ENCODE results near the gene GPR132. TPM values are rescaled to one million over a fixed set of nuclear protein-coding genes. Genes with fewer than 3 reads are reported as not detected.

The GPR132 gene
- polyA plus RNA-seq, 2 of the 4 experiments (the other 2 are of a cell fraction), result 0.18 to 0.19 TPM

- TF ChIP-seq HMGXB4 (CRISPR knock-in tag; IDR thresholded peaks at IDR 0.05; ENCODE audit: borderline replicate concordance) (no peak), RFX5 (IDR thresholded peaks at IDR 0.05) (no peak), NR3C1 (IDR thresholded peaks at IDR 0.05) (no peak), EHMT2 (IDR thresholded peaks at IDR 0.05; ENCODE audit: low read depth) (no peak), ZNF302 (CRISPR knock-in tag; IDR thresholded peaks at IDR 0.05) (no peak), REST (IDR thresholded peaks at IDR 0.05) (no peak), CHD4 (IDR thresholded peaks at IDR 0.05; ENCODE audit: borderline replicate concordance) (no peak), RNF2 (IDR thresholded peaks at IDR 0.05; ENCODE audit: borderline replicate concordance, low read depth) (no peak), HEYL (CRISPR knock-in tag; IDR thresholded peaks at IDR 0.05) (no peak), MAZ (IDR thresholded peaks at IDR 0.05; ENCODE audit: borderline replicate concordance, low read depth, low read length) (0 out of 2 replicates have a peak, but pooled peaks have one; percentile 48), TFCP2L1 (CRISPR knock-in tag; IDR thresholded peaks at IDR 0.05) (no peak)
Observed at GRCh38 chr14:105045710-105046326, 19.4 kb downstream of the GPR132 start (continued).

- TF ChIP-seq CTCF (IDR thresholded peaks at IDR 0.05) (no peak), CHD4 (IDR thresholded peaks at IDR 0.05; ENCODE audit: borderline replicate concordance) (no peak), ZC3H11A (IDR thresholded peaks at IDR 0.05) (no peak), MAZ (IDR thresholded peaks at IDR 0.05; ENCODE audit: borderline replicate concordance, low read depth, low read length) (no peak), FOSL2 (IDR thresholded peaks at IDR 0.05) (no peak), FOSL2 (CRISPR knock-in tag; IDR thresholded peaks at IDR 0.05) (no peak), HOXB13 (CRISPR knock-in tag; IDR thresholded peaks at IDR 0.05; ENCODE audit: low read depth) (no peak), RCOR1 (IDR thresholded peaks at IDR 0.05; ENCODE audit: low read depth, low read length) (no peak), ATOH8 (CRISPR knock-in tag; IDR thresholded peaks at IDR 0.05; ENCODE audit: low read depth) (no peak), NR3C1 (IDR thresholded peaks at IDR 0.05) (no peak), HDAC2 (IDR thresholded peaks at IDR 0.05) (no peak), CBX8 (IDR thresholded peaks at IDR 0.05) (no peak), KDM1A (IDR thresholded peaks at IDR 0.05; ENCODE audit: low read depth) (no peak), MAX (IDR thresholded peaks at IDR 0.05) (no peak), GATA3 (IDR thresholded peaks at IDR 0.05; ENCODE audit: borderline replicate concordance) (no peak), USF2 (IDR thresholded peaks at IDR 0.05) (no peak), EHF (CRISPR knock-in tag; IDR thresholded peaks at IDR 0.05) (no peak), MYC (IDR thresholded peaks at IDR 0.05; ENCODE audit: borderline replicate concordance, low read length) (no peak), RNF2 (IDR thresholded peaks at IDR 0.05; ENCODE audit: borderline replicate concordance, low read depth) (no peak), NFE2L2 (conservative IDR thresholded peaks at IDR 0.05; ENCODE audit: low read length) (no peak)
- DNase-seq (ENCODE audit: low read depth in 1 of 2, low spot score in 1 of 2), result no peak
- Histone ChIP-seq H3K4me3 (no peak overlapping the region), H3K27ac (peak overlapping the region in 1 of 2 experiments; percentile 22; a peak in 1 of 6 replicates), H3K4me1 (0 out of 3 replicates have a peak, but pooled peaks cover 4% of the 10 kb centered on the region), H3K4me2 (no peak overlapping the region), H3K9me3 (no peaks in the 10 kb centered on the region)
- POLR2A ChIA-PET, result interaction anchor here (2.0 kb wide), 1 partner anchor 23 kb away, joined by 5 read pairs; the partner anchor contains the start of gene CDCA4
- no peak for ATAC-seq
- no peak for FAIRE-seq
- 67% methylated on average over 7 of the region's 7 CpGs for WGBS (ENCODE audit: missing lambda C conversion rate)
- CTCF ChIA-PET, result interaction anchor here (3.6 to 9.1 kb wide), 9 partner anchors 11 to 107 kb away, joined by 24 to 509 read pairs (median 70); partner anchors contain the start of genes CDCA4, CLBA1 and GPR132
Observed at GRCh38 chr14:105043641-105044040, 21.6 kb downstream of the GPR132 start.

Data from A549 (cell line).